WTC11 (cell line): Measurements from ENCODE around the gene MBOAT1. TPM values are rescaled to one million over a fixed set of nuclear protein-coding genes. Genes with fewer than 3 reads are reported as not detected.

Experiments used
- ATAC-seq: fragments of 200-7000 bp; cut with Tn5 transposase; 2 replicates; pipeline ENCODE4 v1.10.0; 2021; ENCODE audit warnings: mild to moderate bottlenecking, moderate library complexity
- CTCF ChIA-PET: fragments of 300-600 bp; sonication (Branson Sonifier 250); formaldehyde crosslinking; loops from one replicate; lab custom pipeline; 2021; ENCODE audit warnings: antibody characterized with exemption; lab: Charles Lee
- POLR2A ChIA-PET: fragments of 350-600 bp; sonication (Branson Sonifier 250); formaldehyde crosslinking; loops from one replicate; lab custom pipeline; 2021; ENCODE audit warnings: antibody characterized with exemption; lab: Charles Lee
- DNase-seq: peaks from one replicate; pipeline ENCODE4 v3.0.0; 2021; ENCODE audit warnings: low spot score
- H3K27ac Mint-ChIP-seq: 2 replicates; pipeline ENCODE4 v1.8.0; 2021; ENCODE audit warnings: mixed read lengths
- H3K27me3 Mint-ChIP-seq: 2 replicates; pipeline ENCODE4 v1.8.0; 2021; ENCODE audit warnings: low read depth, mild to moderate bottlenecking, moderate library complexity, mixed read lengths
- H3K36me3 Mint-ChIP-seq: 2 replicates; pipeline ENCODE4 v1.8.0; 2021; ENCODE audit warnings: mixed read lengths
- H3K4me1 Mint-ChIP-seq: 2 replicates; pipeline ENCODE4 v1.8.0; 2022; ENCODE audit warnings: mixed read lengths
- H3K4me3 Mint-ChIP-seq: 2 replicates; pipeline ENCODE4 v1.8.0; 2021; ENCODE audit warnings: mild to moderate bottlenecking, moderate library complexity, mixed read lengths
- H3K9me3 Mint-ChIP-seq: 2 replicates; pipeline ENCODE4 v1.8.0; 2021; ENCODE audit warnings: mixed read lengths
- AR ChIP-seq: fragments of 250-450 bp; sonication (Bioruptor Pico); IDR thresholded peaks from 2 replicates; pipeline ENCODE4 v1.9.0; 2021; ENCODE audit warnings: mild to moderate bottlenecking
- ATF1 ChIP-seq: sonication (generic); formaldehyde crosslinking; IDR thresholded peaks from 2 replicates; pipeline ENCODE4 v1.8.1; 2023; ENCODE audit warnings: mild to moderate bottlenecking, moderate library complexity, missing genetic modification reagents
- CTCF ChIP-seq: fragments of 200-600 bp; IDR thresholded peaks from 2 replicates; pipeline ENCODE4 v1.8.0; 2022; ENCODE audit warnings: antibody characterized with exemption
- IRF2 ChIP-seq: sonication (generic); formaldehyde crosslinking; IDR thresholded peaks from 2 replicates; pipeline ENCODE4 v1.8.0; 2022; ENCODE audit warnings: low read depth, missing genetic modification reagents, borderline replicate concordance
- JUN ChIP-seq: sonication (generic); formaldehyde crosslinking; IDR thresholded peaks from 2 replicates; pipeline ENCODE4 v1.8.0; 2023; ENCODE audit warnings: mild to moderate bottlenecking, missing genetic modification reagents
- NFE2L1 ChIP-seq: sonication (generic); formaldehyde crosslinking; IDR thresholded peaks from 2 replicates; pipeline ENCODE4 v1.8.1; 2023; ENCODE audit warnings: missing genetic modification reagents
- NR2C2 ChIP-seq: sonication (generic); formaldehyde crosslinking; IDR thresholded peaks from 2 replicates; pipeline ENCODE4 v1.8.0; 2022; ENCODE audit warnings: mild to moderate bottlenecking, missing genetic modification reagents
- NR3C1 ChIP-seq: sonication (generic); formaldehyde crosslinking; conservative IDR thresholded peaks from 2 replicates; pipeline ENCODE4 v1.8.1; 2023; ENCODE audit warnings: low read depth, mild to moderate bottlenecking, missing genetic modification reagents
- RELA ChIP-seq: sonication (generic); formaldehyde crosslinking; IDR thresholded peaks from 2 replicates; pipeline ENCODE4 v1.8.1; 2022; ENCODE audit warnings: missing genetic modification reagents, mild to moderate bottlenecking, borderline replicate concordance
- RORB ChIP-seq: fragments of 250-450 bp; sonication (Bioruptor Pico); IDR thresholded peaks from 2 replicates; pipeline ENCODE4 v1.9.0; 2021; ENCODE audit warnings: mild to moderate bottlenecking
- SP1 ChIP-seq: sonication (generic); formaldehyde crosslinking; conservative IDR thresholded peaks from 2 replicates; pipeline ENCODE4 v1.8.1; 2022; ENCODE audit warnings: missing genetic modification reagents
- TEAD4 ChIP-seq: sonication (generic); formaldehyde crosslinking; IDR thresholded peaks from 2 replicates; pipeline ENCODE4 v1.8.0; 2022; ENCODE audit warnings: mild to moderate bottlenecking, missing genetic modification reagents
- ZSCAN18 ChIP-seq: fragments of 250-450 bp; sonication (Bioruptor Pico); IDR thresholded peaks from 2 replicates; pipeline ENCODE4 v2.1.2; 2022; ENCODE audit warnings: mild to moderate bottlenecking, moderate library complexity
- total RNA-seq: library from RNA; stranded (reverse); gene quantifications from 3 replicates; pipeline ENCODE4 v1.2.3, GENCODE V29; 2021
- TF ChIP-seq, protein P1 (sequence below): sonication (generic); formaldehyde crosslinking; IDR thresholded peaks from 2 replicates; pipeline ENCODE4 v1.8.1; 2023; ENCODE audit warnings: mild to moderate bottlenecking, moderate library complexity, missing genetic modification reagents
- TF ChIP-seq, protein P2 (sequence below): sonication (generic); formaldehyde crosslinking; IDR thresholded peaks from 2 replicates; pipeline ENCODE4 v1.8.1; 2022; ENCODE audit warnings: low read depth, mild to moderate bottlenecking, moderate library complexity, missing genetic modification reagents, borderline replicate concordance
- TF ChIP-seq, protein P3 (sequence below): sonication (generic); formaldehyde crosslinking; IDR thresholded peaks from 2 replicates; pipeline ENCODE4 v1.8.0; 2023; ENCODE audit warnings: missing genetic modification reagents
- TF ChIP-seq, protein P4 (sequence below): sonication (generic); formaldehyde crosslinking; IDR thresholded peaks from 2 replicates; pipeline ENCODE4 v1.8.1; 2023; ENCODE audit warnings: mild to moderate bottlenecking, missing genetic modification reagents, moderate library complexity
- TF ChIP-seq, protein P5 (sequence below): sonication (generic); formaldehyde crosslinking; IDR thresholded peaks from 2 replicates; pipeline ENCODE4 v1.8.1; 2023; ENCODE audit warnings: mild to moderate bottlenecking, missing genetic modification reagents
- TF ChIP-seq, protein P6 (sequence below): fragments of 250-450 bp; sonication (Bioruptor Pico); conservative IDR thresholded peaks from 2 replicates; pipeline ENCODE4 v1.9.0; 2021; ENCODE audit warnings: mild to moderate bottlenecking

MBOAT1 gene
- total RNA-seq, 1 experiment from 2014 or later, result 22.9 TPM

GRCh38 chr6:20112241-20112640 is 100.0 kb downstream of the MBOAT1 start:
- H3K36me3 Mint-ChIP-seq, result peaks cover 9% of the 10 kb centered on the region
- no peak overlapping the region for H3K4me3 Mint-ChIP-seq
- DNase-seq, result no peak
- H3K9me3 Mint-ChIP-seq, result no peaks in the 10 kb centered on the region
- H3K27me3 Mint-ChIP-seq, result no peaks in the 10 kb centered on the region
- ChIA-PET POLR2A (no interaction called here), CTCF (interaction anchor here (0.7 kb wide), 1 partner anchor 14 kb away, joined by 3 read pairs; no protein-coding TSS in a partner anchor)
- peaks cover 6% of the 10 kb centered on the region for H3K4me1 Mint-ChIP-seq
- no peak for TF ChIP-seq ATF1
- H3K27ac Mint-ChIP-seq, result no peak overlapping the region
- ATAC-seq, result no peak

DNA sequence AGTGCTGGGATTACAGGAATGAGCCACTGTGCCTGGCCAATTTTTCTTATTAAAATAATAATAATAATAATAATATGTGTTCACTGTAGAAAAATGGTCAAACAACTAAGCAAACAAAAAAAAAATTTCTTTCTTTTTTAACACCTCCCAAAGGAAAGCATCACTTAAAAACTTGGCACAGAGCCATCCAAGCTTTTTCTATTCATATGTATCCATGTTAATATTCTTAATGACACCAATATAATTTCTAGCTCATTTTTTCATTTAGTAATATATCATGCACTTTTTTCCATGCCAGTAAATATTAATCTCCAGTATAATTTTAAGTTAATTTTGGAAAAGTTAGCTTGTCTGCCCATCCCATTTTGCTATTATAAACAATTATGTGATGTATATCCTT is 101.8 kb downstream of the MBOAT1 start:
- Mint-ChIP-seq H3K36me3 (peaks cover 9% of the 10 kb centered on the region), H3K4me3 (no peak overlapping the region), H3K27me3 (no peaks in the 10 kb centered on the region), H3K4me1 (peaks cover 5% of the 10 kb centered on the region), H3K9me3 (no peaks in the 10 kb centered on the region), H3K27ac (no peak overlapping the region)
- TF ChIP-seq NR2C2 (CRISPR knock-in tag), result no peak
- TF ChIP-seq NFE2L1 (CRISPR knock-in tag), result no peak
- TF ChIP-seq, protein P1, sequence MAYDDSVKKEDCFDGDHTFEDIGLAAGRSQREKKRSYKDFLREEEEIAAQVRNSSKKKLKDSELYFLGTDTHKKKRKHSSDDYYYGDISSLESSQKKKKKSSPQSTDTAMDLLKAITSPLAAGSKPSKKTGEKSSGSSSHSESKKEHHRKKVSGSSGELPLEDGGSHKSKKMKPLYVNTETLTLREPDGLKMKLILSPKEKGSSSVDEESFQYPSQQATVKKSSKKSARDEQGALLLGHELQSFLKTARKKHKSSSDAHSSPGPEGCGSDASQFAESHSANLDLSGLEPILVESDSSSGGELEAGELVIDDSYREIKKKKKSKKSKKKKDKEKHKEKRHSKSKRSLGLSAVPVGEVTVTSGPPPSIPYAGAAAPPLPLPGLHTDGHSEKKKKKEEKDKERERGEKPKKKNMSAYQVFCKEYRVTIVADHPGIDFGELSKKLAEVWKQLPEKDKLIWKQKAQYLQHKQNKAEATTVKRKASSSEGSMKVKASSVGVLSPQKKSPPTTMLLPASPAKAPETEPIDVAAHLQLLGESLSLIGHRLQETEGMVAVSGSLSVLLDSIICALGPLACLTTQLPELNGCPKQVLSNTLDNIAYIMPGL, result no peak
- TF ChIP-seq, protein P2, sequence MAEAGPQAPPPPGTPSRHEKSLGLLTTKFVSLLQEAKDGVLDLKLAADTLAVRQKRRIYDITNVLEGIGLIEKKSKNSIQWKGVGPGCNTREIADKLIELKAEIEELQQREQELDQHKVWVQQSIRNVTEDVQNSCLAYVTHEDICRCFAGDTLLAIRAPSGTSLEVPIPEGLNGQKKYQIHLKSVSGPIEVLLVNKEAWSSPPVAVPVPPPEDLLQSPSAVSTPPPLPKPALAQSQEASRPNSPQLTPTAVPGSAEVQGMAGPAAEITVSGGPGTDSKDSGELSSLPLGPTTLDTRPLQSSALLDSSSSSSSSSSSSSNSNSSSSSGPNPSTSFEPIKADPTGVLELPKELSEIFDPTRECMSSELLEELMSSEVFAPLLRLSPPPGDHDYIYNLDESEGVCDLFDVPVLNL (CRISPR knock-in tag), result no peak
- TF ChIP-seq, protein P3, sequence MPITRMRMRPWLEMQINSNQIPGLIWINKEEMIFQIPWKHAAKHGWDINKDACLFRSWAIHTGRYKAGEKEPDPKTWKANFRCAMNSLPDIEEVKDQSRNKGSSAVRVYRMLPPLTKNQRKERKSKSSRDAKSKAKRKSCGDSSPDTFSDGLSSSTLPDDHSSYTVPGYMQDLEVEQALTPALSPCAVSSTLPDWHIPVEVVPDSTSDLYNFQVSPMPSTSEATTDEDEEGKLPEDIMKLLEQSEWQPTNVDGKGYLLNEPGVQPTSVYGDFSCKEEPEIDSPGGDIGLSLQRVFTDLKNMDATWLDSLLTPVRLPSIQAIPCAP, result no peak
- TF ChIP-seq RELA (CRISPR knock-in tag), result no peak
- TF ChIP-seq IRF2 (CRISPR knock-in tag), result no peak
- no peak for TF ChIP-seq NR3C1 (CRISPR knock-in tag)
- no peak for TF ChIP-seq TEAD4
- TF ChIP-seq, protein P4, sequence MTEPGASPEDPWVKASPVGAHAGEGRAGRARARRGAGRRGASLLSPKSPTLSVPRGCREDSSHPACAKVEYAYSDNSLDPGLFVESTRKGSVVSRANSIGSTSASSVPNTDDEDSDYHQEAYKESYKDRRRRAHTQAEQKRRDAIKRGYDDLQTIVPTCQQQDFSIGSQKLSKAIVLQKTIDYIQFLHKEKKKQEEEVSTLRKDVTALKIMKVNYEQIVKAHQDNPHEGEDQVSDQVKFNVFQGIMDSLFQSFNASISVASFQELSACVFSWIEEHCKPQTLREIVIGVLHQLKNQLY, result no peak
- TF ChIP-seq, protein P5, sequence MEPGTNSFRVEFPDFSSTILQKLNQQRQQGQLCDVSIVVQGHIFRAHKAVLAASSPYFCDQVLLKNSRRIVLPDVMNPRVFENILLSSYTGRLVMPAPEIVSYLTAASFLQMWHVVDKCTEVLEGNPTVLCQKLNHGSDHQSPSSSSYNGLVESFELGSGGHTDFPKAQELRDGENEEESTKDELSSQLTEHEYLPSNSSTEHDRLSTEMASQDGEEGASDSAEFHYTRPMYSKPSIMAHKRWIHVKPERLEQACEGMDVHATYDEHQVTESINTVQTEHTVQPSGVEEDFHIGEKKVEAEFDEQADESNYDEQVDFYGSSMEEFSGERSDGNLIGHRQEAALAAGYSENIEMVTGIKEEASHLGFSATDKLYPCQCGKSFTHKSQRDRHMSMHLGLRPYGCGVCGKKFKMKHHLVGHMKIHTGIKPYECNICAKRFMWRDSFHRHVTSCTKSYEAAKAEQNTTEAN (CRISPR knock-in tag), result no peak
- TF ChIP-seq RORB (CRISPR knock-in tag), result no peak
- TF ChIP-seq SP1, result no peak
- TF ChIP-seq JUN (CRISPR knock-in tag), result no peak
- TF ChIP-seq, protein P6, sequence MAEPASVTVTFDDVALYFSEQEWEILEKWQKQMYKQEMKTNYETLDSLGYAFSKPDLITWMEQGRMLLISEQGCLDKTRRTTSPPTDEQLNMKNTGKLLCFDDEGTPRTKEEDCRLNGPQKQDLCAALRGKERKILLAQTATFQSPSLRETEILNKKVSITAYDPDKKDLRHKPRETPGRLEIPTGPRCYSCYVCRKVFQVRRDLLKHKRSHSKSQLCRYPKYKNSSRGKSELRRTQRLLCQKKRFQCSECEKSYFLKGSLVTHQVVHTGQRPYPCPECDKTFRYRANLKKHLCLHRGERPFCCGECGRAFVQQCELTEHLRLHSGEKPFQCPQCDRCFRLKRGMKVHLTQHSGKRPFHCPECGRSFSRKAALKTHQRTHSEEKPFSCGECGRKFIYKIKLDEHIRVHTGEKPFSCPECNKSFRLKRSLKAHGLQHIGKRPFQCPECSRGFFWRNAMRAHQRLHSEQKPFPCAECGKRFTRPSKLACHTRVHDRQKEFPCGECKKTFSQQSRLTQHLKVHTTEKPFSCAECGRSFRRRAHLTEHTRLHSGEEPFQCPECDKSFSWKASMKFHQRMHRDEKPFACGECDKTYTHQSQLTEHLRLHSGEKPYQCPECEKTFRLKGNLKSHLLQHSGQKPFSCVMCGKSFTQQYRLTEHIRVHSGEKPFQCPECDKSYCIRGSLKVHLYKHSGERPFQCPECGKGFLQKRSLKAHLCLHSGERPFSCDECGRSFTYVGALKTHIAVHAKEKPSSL, result no peak
- no peak for TF ChIP-seq ZSCAN18 (CRISPR knock-in tag)
- TF ChIP-seq CTCF, result no peak
- no peak for TF ChIP-seq AR
- no peak for ATAC-seq
- ChIA-PET CTCF (interaction anchor here (0.6 to 2.0 kb wide), 3 partner anchors 16 to 20 kb away, joined by 4 to 11 read pairs (median 4); no protein-coding TSS in a partner anchor), POLR2A (interaction anchor here (0.6 kb wide), 1 partner anchor 19 kb away, joined by 3 read pairs; no protein-coding TSS in a partner anchor)
- no peak for DNase-seq
